ENCODE results near the gene THPO.

The THPO gene

DNA sequence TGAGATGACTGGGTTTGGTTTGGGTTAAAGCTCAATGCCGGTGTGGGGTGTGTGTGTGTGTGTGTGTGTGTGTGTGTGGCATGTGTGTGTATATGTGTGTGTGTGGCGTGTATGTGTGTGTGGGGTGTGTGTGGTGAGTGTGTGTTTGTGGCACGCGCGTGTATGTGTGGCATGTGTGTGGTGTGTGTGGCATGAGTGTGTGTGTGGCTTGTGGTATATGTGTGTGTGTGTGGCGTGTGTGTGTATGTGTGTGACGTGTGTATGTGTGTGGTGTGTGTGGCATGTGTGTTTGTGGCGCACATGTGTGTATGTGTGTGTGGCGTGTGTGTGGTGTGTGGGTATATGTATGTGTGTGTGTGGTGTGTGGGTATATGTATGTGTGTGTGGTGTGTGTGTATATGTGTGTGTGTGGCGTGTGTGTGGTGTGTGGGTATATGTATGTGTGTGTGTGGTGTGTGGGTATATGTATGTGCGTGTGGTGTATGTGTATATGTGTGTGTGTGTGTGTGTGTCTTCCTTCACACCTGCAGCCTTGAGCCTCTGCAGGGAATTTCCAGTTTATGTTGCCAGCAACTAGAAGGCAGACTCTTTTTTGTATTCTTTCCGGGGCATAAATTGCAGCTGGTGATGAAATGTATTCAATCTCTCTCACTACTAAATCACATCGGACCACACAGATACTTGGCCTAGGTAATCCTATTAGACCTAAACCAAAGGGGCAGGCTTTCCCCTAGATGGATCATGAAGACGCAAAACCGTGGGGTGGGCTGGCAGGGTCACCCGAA is 36.6 kb upstream of the THPO start:
- Histone ChIP-seq H3K4me3 (ENCODE audit: low read length) (no peak overlapping the region), H3K9me2 (replicated peaks; ENCODE audit: control insufficient read depth, low read length) (no peaks in the 10 kb centered on the region), H3K79me2 (ENCODE audit: control insufficient read depth, low read length) (no peaks in the 10 kb centered on the region), H3K36me3 (ENCODE audit: control insufficient read depth, low read length) (no peaks in the 10 kb centered on the region), H3K4me2 (ENCODE audit: low read length) (no peak overlapping the region), H4K20me1 (ENCODE audit: control insufficient read depth, insufficient read depth, low read depth, low read length) (no peaks in the 10 kb centered on the region), H3F3A (ENCODE audit: control insufficient read depth, insufficient read depth) (no peaks in the 10 kb centered on the region), H3K4me1 (ENCODE audit: control insufficient read depth, low read length) (no peaks in the 10 kb centered on the region), H3K9me3 (ENCODE audit: control insufficient read depth, insufficient read depth, low read length) (no peaks in the 10 kb centered on the region), H3K27me3 (ENCODE audit: control insufficient read depth, low read length) (no peaks in the 10 kb centered on the region), H3K27ac (ENCODE audit: low read depth, low read length) (no peak overlapping the region)
- no peak for TF ChIP-seq EZH2phosphoT487 (IDR thresholded peaks at IDR 0.05; ENCODE audit: borderline replicate concordance, low read length)
- TF ChIP-seq, protein P1, sequence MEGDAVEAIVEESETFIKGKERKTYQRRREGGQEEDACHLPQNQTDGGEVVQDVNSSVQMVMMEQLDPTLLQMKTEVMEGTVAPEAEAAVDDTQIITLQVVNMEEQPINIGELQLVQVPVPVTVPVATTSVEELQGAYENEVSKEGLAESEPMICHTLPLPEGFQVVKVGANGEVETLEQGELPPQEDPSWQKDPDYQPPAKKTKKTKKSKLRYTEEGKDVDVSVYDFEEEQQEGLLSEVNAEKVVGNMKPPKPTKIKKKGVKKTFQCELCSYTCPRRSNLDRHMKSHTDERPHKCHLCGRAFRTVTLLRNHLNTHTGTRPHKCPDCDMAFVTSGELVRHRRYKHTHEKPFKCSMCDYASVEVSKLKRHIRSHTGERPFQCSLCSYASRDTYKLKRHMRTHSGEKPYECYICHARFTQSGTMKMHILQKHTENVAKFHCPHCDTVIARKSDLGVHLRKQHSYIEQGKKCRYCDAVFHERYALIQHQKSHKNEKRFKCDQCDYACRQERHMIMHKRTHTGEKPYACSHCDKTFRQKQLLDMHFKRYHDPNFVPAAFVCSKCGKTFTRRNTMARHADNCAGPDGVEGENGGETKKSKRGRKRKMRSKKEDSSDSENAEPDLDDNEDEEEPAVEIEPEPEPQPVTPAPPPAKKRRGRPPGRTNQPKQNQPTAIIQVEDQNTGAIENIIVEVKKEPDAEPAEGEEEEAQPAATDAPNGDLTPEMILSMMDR (IDR thresholded peaks at IDR 0.05; ENCODE audit: low read depth, low read length, poor library complexity, severe bottlenecking): no peak

DNA sequence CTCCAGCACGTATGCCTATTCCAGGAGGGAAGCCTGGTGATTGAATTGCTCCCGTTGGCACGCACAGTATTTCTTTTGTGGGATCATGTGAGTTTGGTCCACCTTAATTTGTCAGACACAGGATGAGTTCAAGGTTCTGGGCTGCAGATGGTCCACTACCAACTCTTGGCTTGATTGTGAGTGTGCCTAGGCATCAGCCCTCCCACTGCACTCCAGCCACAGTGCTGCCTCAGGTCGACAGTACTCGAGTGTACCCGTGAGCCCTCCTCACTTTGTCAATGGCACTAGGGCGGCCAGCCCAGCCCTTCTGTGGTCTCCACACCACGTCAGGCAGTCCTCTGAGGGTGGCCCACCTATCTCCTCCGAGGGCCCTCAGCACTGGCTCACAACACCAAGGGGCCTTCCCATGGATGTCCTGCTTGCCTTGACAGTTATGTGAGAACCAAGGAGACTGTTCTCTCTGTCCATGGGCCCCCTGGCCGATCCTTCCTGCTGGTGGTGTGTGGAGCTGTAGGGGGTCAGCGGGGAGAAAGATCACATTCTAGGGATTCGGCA is 32.0 kb upstream of the THPO start:
- H3K9me2 ChIP-seq (replicated peaks; ENCODE audit: control insufficient read depth, low read length): no peaks in the 10 kb centered on the region
- no peaks in the 10 kb centered on the region for H3K9me3 ChIP-seq (ENCODE audit: control insufficient read depth, insufficient read depth, low read length)
- no peak overlapping the region for H3K4me2 ChIP-seq (ENCODE audit: low read length)
- H3K4me1 ChIP-seq (ENCODE audit: control insufficient read depth, low read length): no peaks in the 10 kb centered on the region
- H3K27ac ChIP-seq (ENCODE audit: low read depth, low read length): no peak overlapping the region
- no peak overlapping the region for H3K4me3 ChIP-seq (ENCODE audit: low read length)
- TF ChIP-seq, protein P1 (IDR thresholded peaks at IDR 0.05; ENCODE audit: low read depth, low read length, poor library complexity, severe bottlenecking): no peak
- no peak for TF ChIP-seq EZH2phosphoT487 (IDR thresholded peaks at IDR 0.05; ENCODE audit: borderline replicate concordance, low read length)
- H4K20me1 ChIP-seq (ENCODE audit: control insufficient read depth, insufficient read depth, low read depth, low read length): no peaks in the 10 kb centered on the region
- no peaks in the 10 kb centered on the region for H3K79me2 ChIP-seq (ENCODE audit: control insufficient read depth, low read length)
- no peaks in the 10 kb centered on the region for H3K36me3 ChIP-seq (ENCODE audit: control insufficient read depth, low read length)
- H3K27me3 ChIP-seq (ENCODE audit: control insufficient read depth, low read length): no peaks in the 10 kb centered on the region
- H3F3A ChIP-seq (ENCODE audit: control insufficient read depth, insufficient read depth): no peaks in the 10 kb centered on the region

- Histone ChIP-seq H3K4me2 (ENCODE audit: low read length) (no peak overlapping the region), H3F3A (ENCODE audit: control insufficient read depth, insufficient read depth) (no peaks in the 10 kb centered on the region), H3K27me3 (ENCODE audit: control insufficient read depth, low read length) (no peaks in the 10 kb centered on the region), H3K9me2 (replicated peaks; ENCODE audit: control insufficient read depth, low read length) (no peaks in the 10 kb centered on the region), H4K20me1 (ENCODE audit: control insufficient read depth, insufficient read depth, low read depth, low read length) (no peaks in the 10 kb centered on the region), H3K9me3 (ENCODE audit: control insufficient read depth, insufficient read depth, low read length) (no peaks in the 10 kb centered on the region), H3K4me3 (ENCODE audit: low read length) (no peak overlapping the region), H3K27ac (ENCODE audit: low read depth, low read length) (no peak overlapping the region), H3K36me3 (ENCODE audit: control insufficient read depth, low read length) (no peaks in the 10 kb centered on the region), H3K79me2 (ENCODE audit: control insufficient read depth, low read length) (no peaks in the 10 kb centered on the region), H3K4me1 (ENCODE audit: control insufficient read depth, low read length) (no peaks in the 10 kb centered on the region)
- TF ChIP-seq, protein P1 (IDR thresholded peaks at IDR 0.05; ENCODE audit: low read depth, low read length, poor library complexity, severe bottlenecking): no peak
- no peak for TF ChIP-seq EZH2phosphoT487 (IDR thresholded peaks at IDR 0.05; ENCODE audit: borderline replicate concordance, low read length)
Measured at GRCh38 chr3:184409331-184409926, 31.4 kb upstream of the THPO start.

All from DOHH2 (cell line).